Naive thymus-derived CD8-positive, alpha-beta T cell (primary cell): ENCODE data around the gene FAM210A. TPM values are rescaled to one million over a fixed set of nuclear protein-coding genes. Genes with fewer than 3 reads are reported as not detected.

ENCODE experiments used
- ATAC-seq, 2 donors: fragments of 150-1000 bp; cut with Tn5 transposase in 1 of 2; sonication (Bioruptor Pico), chemical (Tn5 transposase) in 1 of 2; 1 replicate in 1 of 2; 2 replicates in 1 of 2; pipeline ENCODE4 v1.10.0; 2021; ENCODE audit warnings: mild to moderate bottlenecking in 2 of 2, moderate library complexity in 2 of 2
- POLR2A ChIA-PET: fragments of 350-600 bp; sonication (Branson Sonifier 250); formaldehyde crosslinking; loops from one replicate; lab custom pipeline; 2021; ENCODE audit warnings: antibody characterized with exemption; lab: Charles Lee
- DNase-seq, 10 donors: peaks; one replicate each; pipeline versions ENCODE4 v3.0.0 to v3.0.0-alpha.2; 2020 to 2022
- H3K27ac Mint-ChIP-seq, 10 donors: one replicate each; pipeline ENCODE4 v1.8.0; 2020 to 2022; ENCODE audit warnings: mild to moderate bottlenecking in 10 of 10, mixed read lengths in 10 of 10, moderate library complexity in 4 of 10, inconsistent platforms in 1 of 10
- H3K27me3 Mint-ChIP-seq, 5 donors: one replicate each; pipeline ENCODE4 v1.8.0; 2021 to 2022; ENCODE audit warnings: mixed read lengths in 5 of 5
- H3K36me3 Mint-ChIP-seq, 3 donors: one replicate each; pipeline ENCODE4 v1.8.0; 2020 to 2022; ENCODE audit warnings: mixed read lengths in 3 of 3, mild to moderate bottlenecking in 2 of 3, inconsistent platforms in 1 of 3
- H3K4me1 Mint-ChIP-seq, 4 donors: one replicate each; pipeline ENCODE4 v1.8.0; 2021 to 2022; ENCODE audit warnings: mixed read lengths in 4 of 4
- H3K4me3 Mint-ChIP-seq, 10 donors: one replicate each; pipeline ENCODE4 v1.8.0; 2020 to 2022; ENCODE audit warnings: mild to moderate bottlenecking in 10 of 10, mixed read lengths in 10 of 10, moderate library complexity in 6 of 10, inconsistent platforms in 1 of 10
- H3K9me3 Mint-ChIP-seq, 9 donors: one replicate each; pipeline ENCODE4 v1.8.0; 2020 to 2022; ENCODE audit warnings: mixed read lengths in 9 of 9, mild to moderate bottlenecking in 3 of 9, inconsistent platforms in 1 of 9, moderate library complexity in 1 of 9
- polyA plus RNA-seq, 3 donors: library from polyadenylated mRNA; unstranded; fragments of 300-500 nt; fragmentation: Illumina TruSeq; gene quantifications; one replicate each; pipeline ENCODE4 v1.2.3, GENCODE V29; 2021
- total RNA-seq, 8 experiments: library from RNA in 2 of 8; stranded (reverse) in 2 of 8; gene quantifications; one replicate each; pipeline ENCODE4 v1.2.3 and lab custom pipeline; 2021 to 2026

FAM210A gene
- total and polyA plus RNA-seq, 5 experiments from 2014 or later = 11.2 to 18.8 (median 12.5) TPM

GRCh38 chr18:13726972-13727331, 594 bp upstream of the FAM210A start:
- peak; percentile 5 to 21 for ATAC-seq
- H3K4me3 Mint-ChIP-seq = peak overlapping the region; percentile 80 to 96 (median 90)
- H3K9me3 Mint-ChIP-seq = no peaks in the 10 kb centered on the region

GRCh38 chr18:13725566-13726231, 659 bp downstream of the FAM210A start:
- Mint-ChIP-seq H3K4me1 (peaks cover 27 to 69% (median 56%) of the 10 kb centered on the region in 4 donors), H3K27ac (peak overlapping the region in 9 of 10 donors; percentile 69 to 99 (median 90)), H3K36me3 (peaks cover 0 to 7% (median 4%) of the 10 kb centered on the region in 3 donors), H3K9me3 (no peaks in the 10 kb centered on the region), H3K27me3 (peaks cover 0 to 2% (median 0%) of the 10 kb centered on the region in 5 donors), H3K4me3 (peak overlapping the region; percentile 80 to 96 (median 90))
- DNase-seq (peak in 1 of 10 donors; percentile 14), ATAC-seq (peak in 1 of 2 donors; percentile 2)
- POLR2A ChIA-PET = interaction anchor here (0.5 to 1.3 kb wide), 4 partner anchors 588 to 1023 kb away, joined by 3 to 8 read pairs (median 5); partner anchors contain the start of genes CEP76, PSMG2 and SEH1L

More at GRCh38 chr18:13726972-13727331, 594 bp upstream of the FAM210A start:
- peaks cover 0 to 2% (median 0%) of the 10 kb centered on the region in 5 donors for H3K27me3 Mint-ChIP-seq
- peaks cover 32 to 67% (median 63%) of the 10 kb centered on the region in 4 donors for H3K4me1 Mint-ChIP-seq
- peak in 3 of 10 donors; percentile 9 to 29 (median 16) for DNase-seq
- POLR2A ChIA-PET = interaction anchor here (1.0 to 1.3 kb wide), 6 partner anchors 9 to 1350 kb away, joined by 3 to 8 read pairs (median 4); partner anchors contain the start of genes AFG3L2, CEP76, PSMG2 and SEH1L
- peaks cover 0 to 16% (median 0%) of the 10 kb centered on the region in 3 donors for H3K36me3 Mint-ChIP-seq
- peak overlapping the region; percentile 87 to 99 (median 98) for H3K27ac Mint-ChIP-seq

- Mint-ChIP-seq H3K36me3 (peaks cover 0 to 17% (median 9%) of the 10 kb centered on the region in 3 donors), H3K27ac (no peak overlapping the region), H3K9me3 (peaks cover 0 to 4% (median 0%) of the 10 kb centered on the region in 9 donors), H3K4me3 (no peak overlapping the region), H3K4me1 (peaks cover 15 to 72% (median 35%) of the 10 kb centered on the region in 4 donors), H3K27me3 (no peaks in the 10 kb centered on the region)
- no peak for ATAC-seq
- POLR2A ChIA-PET = no interaction called here
- DNase-seq = no peak
Observed at GRCh38 chr18:13720847-13721246, 5.5 kb downstream of the FAM210A start.

GRCh38 chr18:13720123-13720522, 6.2 kb downstream of the FAM210A start:
- DNase-seq (no peak), ATAC-seq (no peak)
- POLR2A ChIA-PET = no interaction called here
- peaks cover 11 to 65% (median 29%) of the 10 kb centered on the region in 4 donors for H3K4me1 Mint-ChIP-seq
- H3K27me3 Mint-ChIP-seq = no peaks in the 10 kb centered on the region
- H3K36me3 Mint-ChIP-seq = peaks cover 0 to 17% (median 9%) of the 10 kb centered on the region in 3 donors
- peaks cover 0 to 4% (median 0%) of the 10 kb centered on the region in 9 donors for H3K9me3 Mint-ChIP-seq
- no peak overlapping the region for H3K27ac Mint-ChIP-seq
- no peak overlapping the region for H3K4me3 Mint-ChIP-seq

GRCh38 chr18:13716916-13717315, 9.4 kb downstream of the FAM210A start:
- Mint-ChIP-seq H3K9me3 (peaks cover 0 to 4% (median 0%) of the 10 kb centered on the region in 9 donors), H3K4me1 (peaks cover 8 to 68% (median 22%) of the 10 kb centered on the region in 4 donors), H3K27me3 (no peaks in the 10 kb centered on the region), H3K27ac (no peak overlapping the region), H3K36me3 (peaks cover 0 to 17% (median 5%) of the 10 kb centered on the region in 3 donors), H3K4me3 (no peak overlapping the region)
- DNase-seq (no peak), ATAC-seq (no peak)
- POLR2A ChIA-PET = no interaction called here

- Mint-ChIP-seq H3K27ac (no peak overlapping the region), H3K4me3 (no peak overlapping the region), H3K4me1 (peaks cover 13 to 63% (median 29%) of the 10 kb centered on the region in 4 donors), H3K9me3 (peaks cover 0 to 4% (median 0%) of the 10 kb centered on the region in 9 donors), H3K27me3 (no peaks in the 10 kb centered on the region), H3K36me3 (peaks cover 0 to 23% (median 10%) of the 10 kb centered on the region in 3 donors)
- POLR2A ChIA-PET = no interaction called here
- ATAC-seq (no peak), DNase-seq (no peak)
Observed at GRCh38 chr18:13715330-13715729, 11.0 kb downstream of the FAM210A start.

- POLR2A ChIA-PET = no interaction called here
- H3K27ac Mint-ChIP-seq = peak overlapping the region in 2 of 10 donors; percentile 20 to 61
- peaks cover 0 to 25% (median 10%) of the 10 kb centered on the region in 3 donors for H3K36me3 Mint-ChIP-seq
Observed at GRCh38 chr18:13713455-13714055, 12.8 kb downstream of the FAM210A start.

GRCh38 chr18:13712400-13713131, 13.8 kb downstream of the FAM210A start:
- POLR2A ChIA-PET = interaction anchor here (1.6 kb wide), 1 partner anchor 14 kb away, joined by 3 read pairs; the partner anchor contains the start of genes FAM210A and RNMT
- Mint-ChIP-seq H3K27me3 (no peaks in the 10 kb centered on the region), H3K4me3 (no peak overlapping the region), H3K9me3 (peaks cover 0 to 4% (median 0%) of the 10 kb centered on the region in 9 donors), H3K4me1 (peaks cover 9 to 64% (median 35%) of the 10 kb centered on the region in 4 donors), H3K36me3 (peaks cover 0 to 19% (median 10%) of the 10 kb centered on the region in 3 donors), H3K27ac (no peak overlapping the region)
- DNase-seq = no peak
- no peak for ATAC-seq

More at GRCh38 chr18:13713455-13714055, 12.8 kb downstream of the FAM210A start:
- H3K4me1 Mint-ChIP-seq = peaks cover 9 to 59% (median 36%) of the 10 kb centered on the region in 4 donors
- no peak overlapping the region for H3K4me3 Mint-ChIP-seq
- DNase-seq = no peak
- no peaks in the 10 kb centered on the region for H3K27me3 Mint-ChIP-seq
- no peak for ATAC-seq
- H3K9me3 Mint-ChIP-seq = peaks cover 0 to 4% (median 0%) of the 10 kb centered on the region in 9 donors

- Mint-ChIP-seq H3K36me3 (peaks cover 5 to 34% (median 9%) of the 10 kb centered on the region in 3 donors), H3K27me3 (no peaks in the 10 kb centered on the region), H3K27ac (no peak overlapping the region), H3K4me1 (peaks cover 6 to 48% (median 28%) of the 10 kb centered on the region in 4 donors), H3K9me3 (peaks cover 0 to 20% (median 4%) of the 10 kb centered on the region in 9 donors), H3K4me3 (no peak overlapping the region)
- DNase-seq = no peak
- no peak for ATAC-seq
- POLR2A ChIA-PET = no interaction called here
Observed at GRCh38 chr18:13710414-13710831, 15.9 kb downstream of the FAM210A start.

GRCh38 chr18:13703899-13704298, 22.5 kb downstream of the FAM210A start:
- no peak for DNase-seq
- POLR2A ChIA-PET = no interaction called here
- Mint-ChIP-seq H3K4me1 (peaks cover 9 to 12% (median 11%) of the 10 kb centered on the region in 4 donors), H3K27ac (no peak overlapping the region), H3K4me3 (no peak overlapping the region), H3K36me3 (peaks cover 11 to 71% (median 31%) of the 10 kb centered on the region in 3 donors), H3K27me3 (no peaks in the 10 kb centered on the region), H3K9me3 (peaks cover 0 to 73% (median 27%) of the 10 kb centered on the region in 9 donors)
- no peak for ATAC-seq

- DNase-seq (no peak), ATAC-seq (no peak)
Observed at GRCh38 chr18:13700153-13700552, 26.2 kb downstream of the FAM210A start.

GRCh38 chr18:13696961-13697360, 29.4 kb downstream of the FAM210A start:
- POLR2A ChIA-PET = no interaction called here
- Mint-ChIP-seq H3K4me3 (no peak overlapping the region), H3K27ac (no peak overlapping the region), H3K27me3 (no peaks in the 10 kb centered on the region), H3K4me1 (peaks cover 15 to 27% (median 23%) of the 10 kb centered on the region in 4 donors), H3K9me3 (peaks cover 11 to 56% (median 16%) of the 10 kb centered on the region in 9 donors), H3K36me3 (peaks cover 18 to 48% (median 29%) of the 10 kb centered on the region in 3 donors)
- no peak for DNase-seq
- no peak for ATAC-seq

More at GRCh38 chr18:13700153-13700552, 26.2 kb downstream of the FAM210A start:
- H3K36me3 Mint-ChIP-seq = peaks cover 19 to 66% (median 40%) of the 10 kb centered on the region in 3 donors
- POLR2A ChIA-PET = no interaction called here
- H3K27me3 Mint-ChIP-seq = no peaks in the 10 kb centered on the region
- H3K9me3 Mint-ChIP-seq = peaks cover 0 to 63% (median 27%) of the 10 kb centered on the region in 9 donors
- H3K4me3 Mint-ChIP-seq = no peak overlapping the region
- H3K4me1 Mint-ChIP-seq = peaks cover 8 to 17% (median 12%) of the 10 kb centered on the region in 4 donors
- H3K27ac Mint-ChIP-seq = peak overlapping the region in 1 of 10 donors; percentile 51
